Measurements from ENCODE around the gene FSTL4. TPM values are rescaled to one million over a fixed set of nuclear protein-coding genes. Genes with fewer than 3 reads are reported as not detected.
A peak's percentile ranks its signal among the peaks of the same experiment; 100 is the strongest.

The FSTL4 gene
- total RNA-seq, 2 donors from 2014 or later = not detected

GRCh38 chr5:133252133-133252480 is 360.2 kb downstream of the FSTL4 start:
- no peak overlapping the region for H3K27ac ChIP-seq
- no peaks in the 10 kb centered on the region for H3K36me3 ChIP-seq
- TF ChIP-seq, protein P1, sequence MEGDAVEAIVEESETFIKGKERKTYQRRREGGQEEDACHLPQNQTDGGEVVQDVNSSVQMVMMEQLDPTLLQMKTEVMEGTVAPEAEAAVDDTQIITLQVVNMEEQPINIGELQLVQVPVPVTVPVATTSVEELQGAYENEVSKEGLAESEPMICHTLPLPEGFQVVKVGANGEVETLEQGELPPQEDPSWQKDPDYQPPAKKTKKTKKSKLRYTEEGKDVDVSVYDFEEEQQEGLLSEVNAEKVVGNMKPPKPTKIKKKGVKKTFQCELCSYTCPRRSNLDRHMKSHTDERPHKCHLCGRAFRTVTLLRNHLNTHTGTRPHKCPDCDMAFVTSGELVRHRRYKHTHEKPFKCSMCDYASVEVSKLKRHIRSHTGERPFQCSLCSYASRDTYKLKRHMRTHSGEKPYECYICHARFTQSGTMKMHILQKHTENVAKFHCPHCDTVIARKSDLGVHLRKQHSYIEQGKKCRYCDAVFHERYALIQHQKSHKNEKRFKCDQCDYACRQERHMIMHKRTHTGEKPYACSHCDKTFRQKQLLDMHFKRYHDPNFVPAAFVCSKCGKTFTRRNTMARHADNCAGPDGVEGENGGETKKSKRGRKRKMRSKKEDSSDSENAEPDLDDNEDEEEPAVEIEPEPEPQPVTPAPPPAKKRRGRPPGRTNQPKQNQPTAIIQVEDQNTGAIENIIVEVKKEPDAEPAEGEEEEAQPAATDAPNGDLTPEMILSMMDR (IDR thresholded peaks at IDR 0.05) = no peak
- H3K4me3 ChIP-seq = no peak overlapping the region
- no peak for DNase-seq (ENCODE audit: low spot score)
- no peaks in the 10 kb centered on the region for H3K4me1 ChIP-seq
- H3K9me3 ChIP-seq = no peaks in the 10 kb centered on the region
- H3K27me3 ChIP-seq = no peaks in the 10 kb centered on the region

GRCh38 chr5:133251296-133252132 is 360.8 kb downstream of the FSTL4 start:
- no peaks in the 10 kb centered on the region for H3K36me3 ChIP-seq
- TF ChIP-seq, protein P1 (IDR thresholded peaks at IDR 0.05) = no peak

GRCh38 chr5:133250527-133250926 is 361.8 kb downstream of the FSTL4 start:
- TF ChIP-seq, protein P1 (IDR thresholded peaks at IDR 0.05) = no peak
- no peak overlapping the region for H3K27ac ChIP-seq

More at GRCh38 chr5:133251296-133252132, 360.8 kb downstream of the FSTL4 start:
- H3K27ac ChIP-seq = no peak overlapping the region
- no peaks in the 10 kb centered on the region for H3K27me3 ChIP-seq
- no peaks in the 10 kb centered on the region for H3K4me1 ChIP-seq
- no peak for DNase-seq (ENCODE audit: low spot score)
- H3K4me3 ChIP-seq = no peak overlapping the region
- H3K9me3 ChIP-seq = no peaks in the 10 kb centered on the region

GRCh38 chr5:133249593-133249992 is 362.7 kb downstream of the FSTL4 start:
- no peak overlapping the region for H3K27ac ChIP-seq
- H3K4me1 ChIP-seq = no peaks in the 10 kb centered on the region
- no peaks in the 10 kb centered on the region for H3K9me3 ChIP-seq
- no peak for DNase-seq (ENCODE audit: low spot score)
- TF ChIP-seq, protein P1 (IDR thresholded peaks at IDR 0.05) = no peak
- H3K27me3 ChIP-seq = no peaks in the 10 kb centered on the region
- H3K4me3 ChIP-seq = no peak overlapping the region
- H3K36me3 ChIP-seq = no peaks in the 10 kb centered on the region

More at GRCh38 chr5:133250527-133250926, 361.8 kb downstream of the FSTL4 start:
- Histone ChIP-seq H3K9me3 (no peaks in the 10 kb centered on the region), H3K36me3 (no peaks in the 10 kb centered on the region), H3K27me3 (no peaks in the 10 kb centered on the region), H3K4me3 (no peak overlapping the region), H3K4me1 (no peaks in the 10 kb centered on the region)
- no peak for DNase-seq (ENCODE audit: low spot score)

GRCh38 chr5:133247881-133248624 is 364.3 kb downstream of the FSTL4 start:
- H3K27ac ChIP-seq = no peak overlapping the region
- no peaks in the 10 kb centered on the region for H3K27me3 ChIP-seq
- no peaks in the 10 kb centered on the region for H3K4me1 ChIP-seq
- H3K4me3 ChIP-seq = no peak overlapping the region
- H3K9me3 ChIP-seq = no peaks in the 10 kb centered on the region
- no peak for DNase-seq (ENCODE audit: low spot score)
- TF ChIP-seq, protein P1 (IDR thresholded peaks at IDR 0.05) = peak in 1 of 2 donors; percentile 59
- H3K36me3 ChIP-seq = no peaks in the 10 kb centered on the region
